ENCODE measurements around the gene PPP2R5D.
"Not testable (repeated sequence)": the region's sequence is repeated elsewhere in the genome, so short reads cannot be mapped to it uniquely, and the experiment has no call there.

Gene PPP2R5D

DNA sequence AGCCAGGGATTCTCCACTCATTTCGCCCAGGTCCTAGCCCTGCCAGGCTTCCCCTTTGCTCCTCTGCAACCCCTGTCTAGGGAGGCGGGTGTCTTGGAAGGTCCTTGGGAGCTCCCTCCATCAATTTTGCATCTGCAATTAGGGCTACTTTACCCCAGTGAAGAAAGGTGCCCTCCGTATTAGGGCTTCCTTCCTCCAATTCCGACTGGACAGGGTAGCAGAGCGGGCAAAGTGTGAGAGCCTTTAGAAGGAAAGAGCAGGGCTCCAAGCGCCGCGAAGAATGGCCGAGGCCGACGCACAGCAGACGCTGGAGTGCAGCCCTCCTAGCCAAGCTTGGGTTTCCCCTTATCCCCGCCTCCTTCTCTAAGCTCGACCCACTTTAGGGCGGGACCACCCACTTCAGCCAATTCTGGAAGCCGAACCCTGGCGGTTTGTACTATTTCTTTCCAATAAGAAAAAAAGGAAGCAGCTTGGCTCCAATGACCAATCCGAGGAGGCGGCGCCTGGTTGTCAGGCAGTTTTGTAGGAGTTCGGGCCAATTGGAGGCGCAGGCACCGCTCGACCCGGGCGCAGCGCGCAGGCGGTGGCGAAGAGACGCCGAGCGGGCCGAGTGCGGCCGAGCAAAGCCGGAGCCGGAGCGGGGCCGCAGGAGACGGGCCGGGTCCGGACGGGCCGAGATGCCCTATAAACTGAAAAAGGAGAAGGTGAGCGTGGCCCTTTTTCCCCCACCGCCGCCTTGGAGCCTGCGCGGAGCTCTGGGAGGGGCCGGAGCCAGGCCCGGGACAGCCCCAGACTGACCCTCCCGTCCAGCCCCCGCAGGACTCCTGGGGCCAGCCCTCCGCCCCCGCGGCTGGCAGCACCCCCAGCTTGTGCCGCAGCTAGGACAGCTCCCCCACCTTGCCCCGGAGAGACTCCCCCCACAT, at the start of gene PPP2R5D:
PPP2R5D (plus strand) TSS at position 570 of the 923 bp plus-strand sequence; CDS start at position 678, 108 bp downstream.
- peak; percentile 96 for DNase-seq (ENCODE audit: low read depth, low spot score)

DNA sequence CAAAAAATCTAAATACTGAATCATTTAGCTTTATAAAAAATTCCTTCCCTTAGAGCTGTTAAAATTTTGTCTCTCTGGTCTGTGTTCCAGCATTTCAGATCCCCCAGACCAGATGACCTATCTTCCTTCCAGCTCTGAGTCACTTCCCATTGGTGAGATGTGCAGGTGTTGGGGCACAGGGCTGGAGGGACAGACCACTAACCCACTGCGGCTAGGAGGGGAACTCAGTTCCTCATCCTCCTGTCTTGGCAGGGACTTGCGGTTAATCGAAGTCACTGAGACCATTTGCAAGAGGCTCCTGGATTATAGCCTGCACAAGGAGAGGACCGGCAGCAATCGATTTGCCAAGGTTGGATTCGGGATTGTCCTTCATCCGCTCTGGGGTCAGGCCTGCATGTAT, 49.0 kb upstream of the PPP2R5D start:
- DNase-seq (ENCODE audit: low read depth, low spot score) = no peak

DNA sequence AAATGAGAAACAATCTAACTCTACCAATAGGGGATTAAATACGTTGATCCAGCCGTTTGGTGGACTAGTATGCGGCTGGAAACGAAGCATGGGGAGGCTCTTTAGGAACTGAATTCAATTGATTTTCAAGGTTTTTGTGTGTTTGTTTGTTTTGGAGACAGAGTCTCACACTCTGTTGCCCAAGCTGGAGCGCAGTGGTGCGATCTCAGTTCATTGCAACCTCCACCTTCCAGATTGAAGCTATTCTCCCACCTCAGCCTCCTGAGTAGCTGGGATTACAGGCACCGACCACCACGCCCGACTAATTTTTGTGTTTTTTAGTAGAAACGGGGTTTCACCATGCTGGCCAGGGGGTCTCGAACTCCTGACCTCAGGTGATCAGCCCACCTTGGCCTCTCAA, 48.0 kb upstream of the PPP2R5D start:
- no peak for DNase-seq (ENCODE audit: low read depth, low spot score)

DNA sequence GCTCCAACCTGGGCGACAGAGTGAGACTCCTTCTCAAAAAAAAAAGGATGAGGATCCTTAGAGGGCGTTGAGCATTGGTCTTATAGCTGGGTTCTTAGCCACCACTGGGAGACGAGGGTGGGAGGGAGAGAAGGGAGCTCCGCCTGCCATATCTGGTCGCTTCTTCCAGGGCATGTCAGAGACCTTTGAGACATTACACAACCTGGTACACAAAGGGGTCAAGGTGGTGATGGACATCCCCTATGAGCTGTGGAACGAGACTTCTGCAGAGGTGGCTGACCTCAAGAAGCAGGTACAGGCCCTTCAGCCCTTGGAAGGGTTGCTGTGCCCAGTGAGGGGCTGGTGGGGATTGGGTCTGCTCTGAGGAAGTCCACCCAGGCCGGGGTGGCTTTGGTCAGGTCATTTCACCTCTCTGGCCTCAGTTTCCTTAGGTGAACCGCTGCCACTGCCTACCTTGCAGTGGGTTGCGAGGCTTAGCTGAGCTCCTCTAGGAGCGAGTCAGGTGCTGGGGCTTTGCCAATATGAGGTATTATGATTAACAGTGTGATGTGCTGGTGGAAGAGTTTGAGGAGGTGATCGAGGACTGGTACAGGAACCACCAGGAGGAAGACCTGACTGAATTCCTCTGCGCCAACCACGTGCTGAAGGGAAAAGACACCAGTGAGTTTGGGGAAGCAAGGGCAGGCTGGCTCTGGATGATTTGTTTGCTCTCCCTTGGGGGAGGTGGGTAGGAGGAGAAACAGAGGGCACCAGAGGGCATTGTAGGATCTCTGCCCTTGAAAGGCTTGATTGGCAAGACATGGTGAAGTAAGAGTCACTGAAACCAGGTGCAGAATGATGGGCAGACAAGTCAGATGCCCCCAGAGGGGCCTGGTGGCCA, 46.6 kb upstream of the PPP2R5D start:
- DNase-seq (ENCODE audit: low read depth, low spot score) = no peak

DNA sequence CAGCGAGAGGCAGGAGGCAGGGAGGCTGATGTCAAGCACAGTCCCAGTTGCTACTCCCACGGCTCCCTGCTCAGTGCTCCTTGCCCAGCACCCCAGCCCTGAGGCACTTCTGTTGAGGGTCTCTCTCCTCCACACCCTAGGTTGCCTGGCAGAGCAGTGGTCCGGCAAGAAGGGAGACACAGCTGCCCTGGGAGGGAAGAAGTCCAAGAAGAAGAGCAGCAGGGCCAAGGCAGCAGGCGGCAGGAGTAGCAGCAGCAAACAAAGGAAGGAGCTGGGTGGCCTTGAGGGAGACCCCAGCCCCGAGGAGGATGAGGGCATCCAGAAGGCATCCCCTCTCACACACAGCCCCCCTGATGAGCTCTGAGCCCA, 46.0 kb upstream of the PPP2R5D start:
- no peak for DNase-seq (ENCODE audit: low read depth, low spot score)

DNA sequence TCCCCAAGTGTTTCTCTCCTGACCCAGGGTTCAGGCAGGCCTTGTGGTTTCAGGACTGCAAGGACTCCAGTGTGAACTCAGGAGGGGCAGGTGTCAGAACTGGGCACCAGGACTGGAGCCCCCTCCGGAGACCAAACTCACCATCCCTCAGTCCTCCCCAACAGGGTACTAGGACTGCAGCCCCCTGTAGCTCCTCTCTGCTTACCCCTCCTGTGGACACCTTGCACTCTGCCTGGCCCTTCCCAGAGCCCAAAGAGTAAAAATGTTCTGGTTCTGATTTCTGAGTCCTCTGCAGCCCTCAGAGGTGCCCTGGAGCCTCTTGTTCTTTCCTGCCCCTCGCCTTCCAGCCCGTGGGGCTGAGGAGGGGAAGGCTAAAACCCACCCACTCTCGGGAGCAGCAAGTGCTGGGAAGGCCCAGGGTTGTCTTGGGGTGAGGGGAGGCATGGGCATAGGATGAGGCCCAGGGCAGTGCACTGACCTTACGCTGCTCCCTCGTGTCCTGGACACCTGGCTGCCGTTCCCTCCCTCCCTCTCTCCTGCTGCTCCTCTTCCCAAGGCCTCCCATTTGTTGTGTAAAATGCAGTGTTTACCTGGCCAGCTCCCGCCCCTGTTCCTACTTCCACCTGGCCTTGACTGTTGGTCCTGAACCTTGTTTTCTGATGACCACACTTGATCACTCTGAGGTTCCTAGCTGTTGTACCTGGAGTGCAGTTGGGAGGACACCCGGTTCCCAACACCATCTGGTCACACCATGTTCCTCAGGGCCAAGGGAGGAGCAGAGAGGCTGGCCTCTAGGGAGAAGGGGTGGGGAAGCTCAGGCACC, 45.2 kb upstream of the PPP2R5D start:
- DNase-seq (ENCODE audit: low read depth, low spot score) = no peak

DNA sequence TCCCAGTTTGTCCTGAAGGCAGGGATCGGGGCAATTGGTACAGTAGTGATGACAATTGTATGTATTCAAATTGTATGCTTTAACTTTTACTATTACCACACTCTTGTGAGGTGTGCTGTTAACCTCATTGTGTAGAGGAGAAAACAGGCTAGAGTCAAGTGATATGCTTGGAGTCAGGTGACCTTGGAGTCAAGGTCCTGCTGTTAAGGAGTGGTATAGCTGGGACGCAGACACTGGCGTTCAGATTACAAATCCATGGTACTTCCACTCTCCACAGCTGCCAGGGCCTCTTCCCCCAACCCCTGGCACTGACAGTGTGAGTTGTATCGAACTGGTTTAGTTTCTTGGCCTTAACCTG, 44.6 kb upstream of the PPP2R5D start:
- DNase-seq (ENCODE audit: low read depth, low spot score) = no peak

DNA sequence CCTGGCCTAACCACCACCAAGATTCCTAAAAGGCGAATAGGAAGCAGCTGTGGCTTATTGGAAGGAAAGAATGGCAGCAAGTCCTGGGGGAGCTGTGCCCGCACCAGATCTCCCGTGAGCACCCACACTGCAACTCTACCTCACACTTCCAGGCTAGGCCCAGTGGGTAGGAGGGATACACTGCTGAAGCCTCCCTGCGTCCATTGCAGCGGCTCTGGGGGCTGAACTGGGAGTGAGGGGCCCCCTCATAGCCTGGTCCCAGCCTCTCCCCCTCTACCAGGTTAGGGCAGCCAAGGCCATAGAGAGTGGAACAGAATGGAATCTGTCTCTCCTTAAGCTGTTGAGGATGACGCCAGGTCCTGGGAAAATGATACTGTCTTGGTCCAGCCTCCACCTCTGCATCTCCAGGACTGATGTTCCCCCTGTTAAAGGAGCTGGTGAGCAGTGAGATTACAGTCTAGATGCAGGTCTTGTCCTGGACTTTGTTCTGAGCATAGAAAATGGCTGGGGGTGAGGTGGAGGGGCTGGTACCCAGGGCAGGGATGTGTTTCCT, 43.8 kb upstream of the PPP2R5D start:
- no peak for DNase-seq (ENCODE audit: low read depth, low spot score)

DNA sequence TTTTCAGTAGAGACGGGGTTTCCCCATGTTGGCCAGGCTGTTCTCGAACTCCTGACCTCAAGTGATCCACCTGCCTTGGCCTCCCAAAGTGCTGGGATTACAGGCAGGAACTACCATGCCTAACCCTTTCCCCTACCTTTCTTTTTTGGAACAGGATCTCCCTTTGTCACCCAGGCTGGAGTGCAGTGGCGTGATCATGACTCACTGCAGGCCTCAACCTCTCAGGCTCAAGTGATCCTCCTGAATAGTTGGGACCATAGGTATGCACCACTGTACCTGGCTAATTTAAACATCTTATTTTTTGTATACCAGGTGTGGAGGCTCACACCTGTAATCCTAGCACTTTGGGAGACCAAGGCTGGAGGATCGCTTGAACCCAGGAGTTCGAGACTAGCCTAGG, 43.0 kb upstream of the PPP2R5D start:
- not testable (repeated sequence) for DNase-seq (ENCODE audit: low read depth, low spot score)

DNA sequence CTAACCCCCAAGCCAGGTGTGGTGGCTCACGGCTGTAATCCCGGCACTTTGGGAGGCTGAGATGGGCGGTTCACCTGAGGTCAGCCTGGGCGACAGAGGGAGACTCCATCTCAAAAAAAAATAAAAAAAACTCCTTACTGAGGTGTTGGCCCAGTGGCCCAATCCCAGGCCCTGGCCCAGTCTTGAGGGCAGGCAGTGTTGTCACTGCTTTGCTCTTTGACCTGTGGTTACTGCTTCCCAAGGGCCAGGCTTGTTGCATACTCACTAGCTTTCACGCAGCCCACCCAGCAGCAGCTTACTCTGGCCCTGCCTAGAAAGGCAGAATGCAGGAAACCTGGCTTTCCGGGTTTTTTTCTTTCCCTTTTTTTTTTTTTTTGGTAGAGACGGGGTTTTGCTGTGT, 41.9 kb upstream of the PPP2R5D start:
- DNase-seq (ENCODE audit: low read depth, low spot score) = no peak

DNA sequence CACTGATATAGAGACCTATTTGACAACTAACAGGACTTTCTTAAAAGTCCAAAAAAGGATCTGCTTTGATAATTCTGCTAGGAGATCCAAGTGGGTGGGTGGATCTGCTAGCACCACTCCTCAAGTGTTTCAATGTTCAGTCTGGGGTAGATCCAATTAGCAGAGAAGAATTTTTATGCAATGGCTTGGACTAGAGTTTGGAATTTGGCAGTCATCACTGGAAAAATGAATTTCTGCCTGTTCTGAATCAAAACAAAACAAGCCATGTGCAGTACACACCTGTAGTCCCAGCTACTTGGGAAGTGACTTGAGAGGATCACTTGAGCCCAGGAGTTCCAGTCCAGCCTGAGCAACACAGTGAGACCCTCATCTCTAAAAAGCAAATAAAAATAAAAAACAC, 36.4 kb upstream of the PPP2R5D start:
- no peak for DNase-seq (ENCODE audit: low read depth, low spot score)

DNA sequence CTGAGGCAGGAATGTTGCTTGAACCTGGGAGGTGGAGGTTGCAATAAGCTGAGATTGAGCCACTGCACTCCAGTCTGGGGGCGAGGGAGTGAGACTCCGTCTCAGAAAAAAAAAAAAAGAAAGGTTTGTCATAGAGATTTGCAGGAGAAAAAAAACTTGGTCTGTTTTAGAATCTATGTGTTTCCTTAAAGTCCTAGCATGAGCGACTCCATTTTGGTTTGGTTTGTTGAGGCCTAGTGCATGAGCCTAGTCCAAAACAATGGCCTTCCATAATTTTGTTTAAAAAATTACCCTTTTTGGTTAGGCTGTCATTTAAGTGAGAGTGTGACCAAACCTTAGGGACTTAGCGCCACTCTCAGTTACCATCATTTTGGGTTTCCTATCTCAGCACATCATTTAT, 32.0 kb upstream of the PPP2R5D start:
- DNase-seq (ENCODE audit: low read depth, low spot score) = no peak

DNA sequence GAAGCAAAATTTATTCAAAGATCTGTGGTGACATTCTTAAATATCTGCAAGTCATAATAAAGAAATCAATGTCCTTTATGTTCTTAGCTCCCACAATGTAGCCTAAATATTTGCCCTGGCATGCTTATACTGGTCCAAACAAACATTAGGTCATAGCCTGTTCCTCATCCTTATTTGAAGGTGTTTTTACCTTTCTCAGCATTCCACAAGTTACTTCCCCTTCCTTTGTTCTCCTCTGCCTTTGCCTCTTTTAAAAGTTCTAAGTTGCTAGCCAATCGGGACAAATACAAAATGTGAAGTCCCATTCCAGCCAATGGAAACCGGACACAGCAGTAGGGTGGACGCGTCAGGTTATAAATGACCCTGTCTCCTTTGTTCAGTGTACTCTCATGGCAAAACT, 30.0 kb upstream of the PPP2R5D start:
- DNase-seq (ENCODE audit: low read depth, low spot score) = not testable (repeated sequence)

DNA sequence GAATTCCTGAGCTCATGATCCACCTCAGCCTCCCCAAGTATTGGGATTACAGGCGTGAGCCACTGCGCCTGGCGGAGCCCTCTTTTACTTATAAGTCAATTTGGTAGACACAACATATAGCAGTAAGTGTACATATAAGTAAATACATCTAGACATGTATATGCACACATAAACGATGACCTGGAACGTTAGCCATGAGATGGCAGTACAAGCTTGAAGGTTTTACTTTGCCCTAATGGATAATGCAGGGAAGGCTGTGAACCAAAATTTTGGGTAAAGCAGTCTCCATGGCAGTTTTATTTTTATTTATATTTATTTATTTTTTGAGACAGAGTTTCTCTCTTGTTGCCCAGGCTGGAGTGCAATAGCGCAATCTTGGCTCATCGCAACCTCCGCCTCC, 26.2 kb upstream of the PPP2R5D start:
- DNase-seq (ENCODE audit: low read depth, low spot score) = no peak

DNA sequence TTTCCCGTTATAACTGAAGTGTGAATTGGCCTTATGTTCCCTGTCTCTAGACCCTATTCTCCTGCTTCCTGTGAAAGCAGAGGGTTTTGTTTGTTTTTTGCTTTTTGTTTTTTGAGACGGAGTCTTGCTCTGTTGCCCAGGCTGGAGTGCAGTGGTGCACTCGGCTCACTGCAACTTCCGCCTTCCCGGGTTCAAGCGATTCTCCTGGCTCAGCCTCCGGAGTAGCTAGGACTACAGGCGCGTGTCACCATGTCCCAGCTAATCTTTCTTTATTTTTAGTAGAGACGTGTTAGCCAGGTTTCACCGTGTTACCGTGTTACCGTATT, 24.5 kb upstream of the PPP2R5D start:
- no peak for DNase-seq (ENCODE audit: low read depth, low spot score)

DNA sequence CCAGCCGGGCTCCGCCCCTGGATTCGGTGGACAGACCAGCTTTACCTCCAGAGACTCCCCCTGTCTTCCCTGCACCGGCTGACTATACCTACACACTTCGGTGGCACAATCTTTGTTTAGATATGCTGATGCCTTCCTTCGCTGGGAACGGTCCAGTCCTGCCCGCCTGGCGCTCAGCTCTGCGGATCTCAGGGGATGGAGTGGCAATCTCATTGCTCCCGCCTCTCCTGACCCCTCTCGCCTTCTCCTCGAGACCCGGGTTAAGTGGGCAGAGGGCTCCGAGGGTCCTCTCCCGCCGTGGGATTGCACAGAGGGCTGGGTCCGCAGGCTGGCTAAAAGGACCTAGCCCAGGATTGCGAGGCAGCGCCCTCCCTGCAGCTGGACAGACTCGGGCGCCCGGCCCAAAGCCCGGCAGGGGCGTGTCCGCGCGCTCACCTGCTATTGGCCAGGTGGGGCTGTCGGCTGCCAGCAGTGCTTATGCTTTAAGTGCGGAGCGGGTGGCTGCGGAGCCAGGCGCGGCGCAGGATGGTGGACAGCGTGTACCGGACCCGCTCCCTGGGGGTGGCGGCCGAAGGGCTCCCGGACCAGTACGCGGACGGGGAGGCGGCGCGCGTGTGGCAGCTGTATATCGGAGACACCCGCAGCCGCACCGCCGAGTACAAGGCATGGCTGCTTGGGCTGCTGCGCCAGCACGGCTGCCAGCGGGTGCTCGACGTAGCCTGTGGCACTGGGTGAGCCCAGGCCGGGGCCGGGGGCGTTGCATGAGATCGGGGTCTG, 23.9 kb upstream of the PPP2R5D start, which contains the start of gene GNMT:
GNMT (plus strand) TSS at position 512 of the 777 bp plus-strand sequence; CDS start at position 526, 14 bp downstream.
- DNase-seq (ENCODE audit: low read depth, low spot score) = no peak

DNA sequence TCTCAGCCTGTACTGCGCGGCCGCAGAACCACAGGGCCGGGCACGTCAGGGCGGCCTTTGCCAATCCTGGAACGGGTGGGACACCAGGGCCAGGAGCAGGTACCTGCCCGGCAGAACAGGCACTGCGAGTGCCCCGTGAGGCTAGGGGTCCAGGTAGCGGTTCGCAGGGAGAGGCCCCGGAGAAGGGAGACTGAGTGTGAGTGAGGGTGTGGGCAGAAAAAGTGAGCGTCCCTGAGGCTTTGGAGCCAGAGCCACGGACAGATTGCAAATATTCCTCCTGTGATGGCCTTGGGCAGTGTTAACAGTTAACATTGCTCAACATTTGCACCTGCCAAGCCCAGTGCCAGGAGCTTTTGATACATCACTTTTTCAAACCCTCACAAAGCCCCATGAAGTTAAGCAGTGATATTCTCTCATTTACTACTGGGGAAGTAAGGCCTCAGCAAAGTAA, 23.3 kb upstream of the PPP2R5D start:
- no peak for DNase-seq (ENCODE audit: low read depth, low spot score)

DNA sequence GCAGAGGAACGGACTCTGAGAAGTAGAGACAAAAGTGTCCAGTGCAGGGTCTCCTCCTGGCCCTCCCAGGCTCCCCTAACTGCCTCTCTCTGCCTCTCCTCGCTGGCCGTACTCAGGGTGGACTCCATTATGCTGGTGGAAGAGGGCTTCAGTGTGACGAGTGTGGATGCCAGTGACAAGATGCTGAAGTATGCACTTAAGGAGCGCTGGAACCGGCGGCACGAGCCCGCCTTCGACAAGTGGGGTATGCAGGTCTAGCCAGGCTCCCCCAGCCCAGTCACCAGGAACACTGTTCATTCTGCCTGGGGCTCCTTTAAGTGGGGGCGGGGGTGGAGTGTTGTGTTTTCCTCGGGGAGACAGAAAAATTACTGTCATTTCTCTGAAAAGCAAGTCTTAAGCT, 22.3 kb upstream of the PPP2R5D start:
- DNase-seq (ENCODE audit: low read depth, low spot score) = no peak

DNA sequence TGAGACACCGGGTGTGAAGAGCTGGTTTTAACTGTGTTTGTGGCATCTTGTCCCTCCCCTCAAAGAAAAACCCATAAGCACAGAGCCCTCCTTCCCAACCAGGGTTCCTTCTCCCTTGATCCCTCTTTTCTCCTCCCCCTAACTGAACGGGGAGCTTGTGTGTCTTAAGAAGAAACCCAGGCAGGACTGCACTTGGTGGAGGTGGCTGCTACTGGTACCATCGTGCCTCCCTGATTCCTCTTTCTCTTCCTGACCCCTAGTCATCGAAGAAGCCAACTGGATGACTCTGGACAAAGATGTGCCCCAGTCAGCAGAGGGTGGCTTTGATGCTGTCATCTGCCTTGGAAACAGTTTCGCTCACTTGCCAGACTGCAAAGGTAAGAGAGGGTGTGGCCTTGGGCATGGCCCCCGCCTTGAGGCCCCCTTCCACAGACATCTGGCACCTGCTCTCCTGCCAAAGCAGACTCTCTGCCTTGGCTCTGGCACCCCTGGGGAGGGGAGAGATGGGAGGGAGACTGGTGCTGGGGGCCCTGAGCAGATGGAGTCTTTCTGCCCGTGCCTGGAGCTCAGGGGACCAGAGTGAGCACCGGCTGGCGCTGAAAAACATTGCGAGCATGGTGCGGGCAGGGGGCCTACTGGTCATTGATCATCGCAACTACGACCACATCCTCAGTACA, 21.7 kb upstream of the PPP2R5D start:
- DNase-seq (ENCODE audit: low read depth, low spot score) = no peak
